Mucosa of stomach (tissue), 1 donor: ENCODE measurements around the gene ZC3H18.

Experiments
- H3K27me3 ChIP-seq: one replicate; pipeline ENCODE4 v1.7.0; 2013; ENCODE audit warnings: mild to moderate bottlenecking, low read length; ENCODE audit not compliant: control insufficient read depth, insufficient read depth
- H3K36me3 ChIP-seq: one replicate; pipeline ENCODE4 v1.7.0; 2013; ENCODE audit warnings: low read length; ENCODE audit not compliant: control insufficient read depth, insufficient read depth
- H3K4me1 ChIP-seq: one replicate; pipeline ENCODE4 v1.7.0; 2013; ENCODE audit warnings: mild to moderate bottlenecking, low read length; ENCODE audit not compliant: control insufficient read depth, insufficient read depth
- H3K4me3 ChIP-seq: one replicate; pipeline ENCODE4 v1.7.0; 2013; ENCODE audit warnings: low read length
- H3K9ac ChIP-seq: one replicate; pipeline ENCODE4 v1.7.0; 2013; ENCODE audit warnings: mild to moderate bottlenecking, low read length, moderate library complexity
- H3K9me3 ChIP-seq: one replicate; pipeline ENCODE4 v1.7.0; 2013; ENCODE audit warnings: mild to moderate bottlenecking, low read length, moderate library complexity; ENCODE audit not compliant: control insufficient read depth
- donor health status: Pancreatic carcinoma.

The ZC3H18 gene

GRCh38 chr16:88629835-88630234 is 59.6 kb downstream of the ZC3H18 start:
- Histone ChIP-seq H3K4me3 (no peak overlapping the region), H3K9ac (no peak overlapping the region), H3K36me3 (no peaks in the 10 kb centered on the region), H3K27me3 (peaks cover 8% of the 10 kb centered on the region), H3K9me3 (no peaks in the 10 kb centered on the region), H3K4me1 (peaks cover 8% of the 10 kb centered on the region)

GRCh38 chr16:88630433-88630832 is 60.2 kb downstream of the ZC3H18 start:
- Histone ChIP-seq H3K9ac (no peak overlapping the region), H3K4me3 (no peak overlapping the region), H3K27me3 (peaks cover 14% of the 10 kb centered on the region), H3K36me3 (no peaks in the 10 kb centered on the region), H3K9me3 (no peaks in the 10 kb centered on the region), H3K4me1 (peaks cover 12% of the 10 kb centered on the region)

GRCh38 chr16:88630941-88631340 is 60.7 kb downstream of the ZC3H18 start:
- Histone ChIP-seq H3K9ac (no peak overlapping the region), H3K4me3 (no peak overlapping the region), H3K36me3 (no peaks in the 10 kb centered on the region), H3K9me3 (no peaks in the 10 kb centered on the region), H3K4me1 (peaks cover 12% of the 10 kb centered on the region), H3K27me3 (peaks cover 16% of the 10 kb centered on the region)

GRCh38 chr16:88631384-88631783 is 61.2 kb downstream of the ZC3H18 start:
- Histone ChIP-seq H3K9ac (no peak overlapping the region), H3K4me1 (peaks cover 12% of the 10 kb centered on the region), H3K4me3 (no peak overlapping the region), H3K9me3 (no peaks in the 10 kb centered on the region), H3K36me3 (no peaks in the 10 kb centered on the region), H3K27me3 (peaks cover 16% of the 10 kb centered on the region)

GRCh38 chr16:88631920-88632586 is 61.9 kb downstream of the ZC3H18 start:
- Histone ChIP-seq H3K9me3 (no peaks in the 10 kb centered on the region), H3K27me3 (peaks cover 17% of the 10 kb centered on the region), H3K9ac (no peak overlapping the region), H3K4me3 (no peak overlapping the region), H3K4me1 (peaks cover 12% of the 10 kb centered on the region), H3K36me3 (no peaks in the 10 kb centered on the region)

- Histone ChIP-seq H3K4me3 (no peak overlapping the region), H3K9me3 (no peaks in the 10 kb centered on the region), H3K4me1 (peaks cover 12% of the 10 kb centered on the region), H3K36me3 (no peaks in the 10 kb centered on the region), H3K27me3 (peaks cover 19% of the 10 kb centered on the region), H3K9ac (no peak overlapping the region)
Measured at GRCh38 chr16:88632587-88632930, 62.4 kb downstream of the ZC3H18 start.

GRCh38 chr16:88633684-88634140 is 63.5 kb downstream of the ZC3H18 start:
- Histone ChIP-seq H3K9ac (no peak overlapping the region), H3K36me3 (no peaks in the 10 kb centered on the region), H3K4me1 (peaks cover 18% of the 10 kb centered on the region), H3K27me3 (peaks cover 29% of the 10 kb centered on the region), H3K4me3 (no peak overlapping the region), H3K9me3 (no peaks in the 10 kb centered on the region)

- Histone ChIP-seq H3K36me3 (no peaks in the 10 kb centered on the region), H3K9me3 (no peaks in the 10 kb centered on the region), H3K4me1 (peaks cover 24% of the 10 kb centered on the region), H3K27me3 (peaks cover 35% of the 10 kb centered on the region), H3K9ac (no peak overlapping the region), H3K4me3 (peak overlapping the region; percentile 2)
Measured at GRCh38 chr16:88634141-88634993, 64.2 kb downstream of the ZC3H18 start.

GRCh38 chr16:88634994-88635670 is 64.9 kb downstream of the ZC3H18 start:
- H3K4me1 ChIP-seq = peaks cover 32% of the 10 kb centered on the region
- no peaks in the 10 kb centered on the region for H3K36me3 ChIP-seq
- no peak overlapping the region for H3K4me3 ChIP-seq
- H3K9me3 ChIP-seq = no peaks in the 10 kb centered on the region
- H3K9ac ChIP-seq = no peak overlapping the region
- H3K27me3 ChIP-seq = peaks cover 43% of the 10 kb centered on the region

GRCh38 chr16:88635671-88636319 is 65.6 kb downstream of the ZC3H18 start:
- Histone ChIP-seq H3K9me3 (no peaks in the 10 kb centered on the region), H3K9ac (no peak overlapping the region), H3K4me1 (peaks cover 32% of the 10 kb centered on the region), H3K36me3 (no peaks in the 10 kb centered on the region), H3K4me3 (no peak overlapping the region), H3K27me3 (peaks cover 50% of the 10 kb centered on the region)

GRCh38 chr16:88636488-88637265 is 66.5 kb downstream of the ZC3H18 start:
- no peak overlapping the region for H3K9ac ChIP-seq
- H3K4me1 ChIP-seq = peaks cover 32% of the 10 kb centered on the region
- H3K27me3 ChIP-seq = peaks cover 55% of the 10 kb centered on the region
- no peaks in the 10 kb centered on the region for H3K36me3 ChIP-seq
- no peaks in the 10 kb centered on the region for H3K9me3 ChIP-seq
- H3K4me3 ChIP-seq = no peak overlapping the region
